NB4 (cell line): ENCODE data around the gene CLSTN3.
A peak's percentile ranks its signal among the peaks of the same experiment; 100 is the strongest.

Source experiments
- MYC ChIP-seq: IDR thresholded peaks from 2 replicates; pipeline ENCODE4 v1.6.1; 2011; ENCODE audit warnings: low read depth, low read length
- POLR2A ChIP-seq: IDR thresholded peaks from 2 replicates; pipeline ENCODE4 v1.6.1; 2011; ENCODE audit warnings: mild to moderate bottlenecking; ENCODE audit not compliant: insufficient read length; ENCODE audit errors: extremely low read depth
- TF ChIP-seq, protein P1 (sequence below): IDR thresholded peaks from one replicate; pipeline ENCODE4 v1.5.1; 2012; ENCODE audit warnings: low read depth, low read length

- TF ChIP-seq, protein P1, sequence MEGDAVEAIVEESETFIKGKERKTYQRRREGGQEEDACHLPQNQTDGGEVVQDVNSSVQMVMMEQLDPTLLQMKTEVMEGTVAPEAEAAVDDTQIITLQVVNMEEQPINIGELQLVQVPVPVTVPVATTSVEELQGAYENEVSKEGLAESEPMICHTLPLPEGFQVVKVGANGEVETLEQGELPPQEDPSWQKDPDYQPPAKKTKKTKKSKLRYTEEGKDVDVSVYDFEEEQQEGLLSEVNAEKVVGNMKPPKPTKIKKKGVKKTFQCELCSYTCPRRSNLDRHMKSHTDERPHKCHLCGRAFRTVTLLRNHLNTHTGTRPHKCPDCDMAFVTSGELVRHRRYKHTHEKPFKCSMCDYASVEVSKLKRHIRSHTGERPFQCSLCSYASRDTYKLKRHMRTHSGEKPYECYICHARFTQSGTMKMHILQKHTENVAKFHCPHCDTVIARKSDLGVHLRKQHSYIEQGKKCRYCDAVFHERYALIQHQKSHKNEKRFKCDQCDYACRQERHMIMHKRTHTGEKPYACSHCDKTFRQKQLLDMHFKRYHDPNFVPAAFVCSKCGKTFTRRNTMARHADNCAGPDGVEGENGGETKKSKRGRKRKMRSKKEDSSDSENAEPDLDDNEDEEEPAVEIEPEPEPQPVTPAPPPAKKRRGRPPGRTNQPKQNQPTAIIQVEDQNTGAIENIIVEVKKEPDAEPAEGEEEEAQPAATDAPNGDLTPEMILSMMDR, result peak; percentile 88
- TF ChIP-seq POLR2A, result no peak
- no peak for TF ChIP-seq MYC
These were observed 37.8 kb upstream of the CLSTN3 start, which contains the start of gene C1R for GRCh38 chr12:7092229-7092985.
